Measurements from ENCODE around the gene ERCC5.

ERCC5 gene

DNA sequence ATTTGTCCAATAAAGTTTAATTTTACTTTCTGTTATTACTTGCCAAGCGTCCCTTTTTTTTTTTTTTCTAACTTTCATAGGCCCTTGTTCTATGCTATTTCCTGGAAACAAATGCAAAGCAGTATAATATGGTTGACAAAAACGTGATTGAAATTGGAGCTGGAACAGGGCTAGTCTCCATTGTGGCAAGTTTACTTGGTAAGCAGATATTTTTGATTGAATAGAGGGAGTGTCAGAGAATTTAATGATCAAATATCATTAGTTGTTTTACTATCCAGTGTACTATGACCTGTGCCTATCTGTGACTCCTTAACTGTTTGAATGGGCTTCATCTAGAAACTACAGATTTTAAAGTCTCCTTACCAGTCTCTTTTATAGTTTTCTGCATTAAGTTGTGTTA is 46.7 kb downstream of the ERCC5 start:
- no peak for DNase-seq (ENCODE audit: low spot score)

DNA sequence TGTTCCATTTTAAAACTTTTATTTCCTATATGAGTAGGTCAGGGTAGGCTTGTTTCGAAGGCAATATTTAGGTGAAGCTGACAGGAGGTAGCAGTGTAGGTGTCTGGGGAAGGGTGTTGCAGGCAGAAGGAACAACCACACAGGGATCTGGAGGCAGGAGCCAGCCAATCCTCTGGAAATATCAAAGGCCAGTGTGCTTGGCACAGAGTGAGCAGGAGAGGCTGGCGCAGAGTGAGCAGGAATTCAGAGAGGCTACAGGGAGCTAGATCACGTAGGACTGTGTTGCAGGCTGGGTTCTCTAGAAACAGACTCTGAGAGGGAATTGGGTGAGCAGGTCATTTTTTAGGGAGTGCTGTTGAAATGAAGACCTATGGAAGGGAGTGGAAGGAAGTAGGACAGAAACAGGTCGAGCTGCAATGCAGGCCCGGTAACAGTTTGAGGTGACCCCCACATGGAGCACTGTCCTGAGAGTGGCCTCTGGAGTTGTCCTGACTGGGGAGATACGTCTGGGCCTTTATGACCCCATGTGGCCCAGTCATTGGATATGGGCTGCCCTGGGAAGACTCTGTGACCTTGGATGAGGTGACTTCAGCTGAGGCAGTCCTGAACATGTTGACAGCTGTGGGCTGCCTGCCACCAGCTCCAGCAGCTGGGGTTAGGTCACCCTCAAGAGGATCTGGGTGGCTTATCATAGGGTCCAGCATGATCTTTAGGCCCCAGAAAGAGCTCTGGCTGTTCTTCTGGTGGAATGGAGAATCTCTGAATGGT is 51.7 kb downstream of the ERCC5 start:
- no peak for DNase-seq (ENCODE audit: low spot score)

DNA sequence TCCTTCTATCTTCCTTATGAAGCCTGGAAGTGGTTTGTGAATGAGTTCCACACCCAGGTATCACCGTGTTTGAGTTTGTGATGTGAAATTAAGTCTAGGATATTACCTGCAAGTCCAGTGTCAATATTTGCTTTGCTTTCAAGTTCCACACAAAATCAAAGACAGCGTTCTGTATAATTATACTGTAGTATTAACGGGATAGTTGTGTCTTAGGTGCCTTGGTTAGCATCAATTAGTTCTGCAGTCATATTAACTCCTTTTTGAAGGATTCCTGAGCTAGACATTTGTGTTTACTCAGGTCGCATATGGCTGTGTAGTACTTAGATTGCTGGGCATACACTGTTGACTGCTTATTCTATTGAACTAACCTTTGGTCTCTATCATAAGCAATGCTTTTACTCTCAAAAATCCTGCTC is 54.4 kb downstream of the ERCC5 start:
- no peak for DNase-seq (ENCODE audit: low spot score)

DNA sequence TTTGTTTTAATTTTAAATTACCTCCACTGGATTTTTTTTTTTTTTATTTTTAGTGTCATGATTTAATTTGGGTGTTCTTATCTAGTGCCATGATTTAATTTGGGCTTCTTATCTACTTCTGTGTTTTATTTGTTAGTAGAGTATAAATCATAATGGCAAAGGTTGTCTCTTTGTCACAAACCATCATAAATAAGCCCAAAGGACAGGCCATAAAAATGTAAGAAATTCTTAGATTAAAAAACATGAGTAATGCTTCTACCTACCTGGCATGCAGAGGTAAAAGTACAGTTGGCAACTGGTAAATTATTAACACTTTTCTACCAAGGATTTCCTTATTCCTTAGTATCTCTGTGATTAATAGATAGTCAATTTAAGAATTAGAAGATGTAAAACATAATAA is 55.2 kb downstream of the ERCC5 start:
- DNase-seq (ENCODE audit: low spot score) = no peak

DNA sequence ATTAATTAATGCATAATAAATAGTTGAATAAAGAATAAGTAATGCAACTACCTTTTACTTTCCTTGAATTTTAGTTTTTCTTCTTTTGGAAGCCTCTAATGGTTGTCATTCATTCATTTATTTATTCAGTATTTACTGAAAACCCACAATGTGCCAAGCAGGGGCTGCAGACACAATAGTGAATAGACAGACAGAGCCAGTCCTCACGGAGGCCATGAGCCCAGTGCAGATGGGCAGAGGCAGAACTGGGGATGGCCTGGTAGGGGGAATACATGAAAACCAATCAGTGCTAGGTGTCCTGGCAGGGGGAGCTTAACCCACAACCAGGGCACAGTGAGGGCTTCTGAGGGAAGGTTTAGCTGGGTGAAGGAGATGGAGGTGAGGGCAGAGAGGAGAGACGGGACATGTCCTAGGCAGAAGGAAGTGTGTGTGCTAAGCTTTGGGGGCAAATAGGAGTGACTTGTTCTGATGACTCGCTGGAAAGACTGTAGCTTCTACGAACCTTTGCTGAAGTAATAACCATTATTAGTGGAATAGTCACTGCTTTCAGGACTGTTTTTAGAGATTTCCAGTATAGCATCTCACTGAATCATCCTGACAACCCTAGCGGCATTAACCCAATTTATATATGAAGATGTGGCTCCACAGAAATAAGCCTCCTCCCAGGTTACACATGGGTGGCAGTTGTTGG is 55.9 kb downstream of the ERCC5 start:
- DNase-seq (ENCODE audit: low spot score) = no peak

DNA sequence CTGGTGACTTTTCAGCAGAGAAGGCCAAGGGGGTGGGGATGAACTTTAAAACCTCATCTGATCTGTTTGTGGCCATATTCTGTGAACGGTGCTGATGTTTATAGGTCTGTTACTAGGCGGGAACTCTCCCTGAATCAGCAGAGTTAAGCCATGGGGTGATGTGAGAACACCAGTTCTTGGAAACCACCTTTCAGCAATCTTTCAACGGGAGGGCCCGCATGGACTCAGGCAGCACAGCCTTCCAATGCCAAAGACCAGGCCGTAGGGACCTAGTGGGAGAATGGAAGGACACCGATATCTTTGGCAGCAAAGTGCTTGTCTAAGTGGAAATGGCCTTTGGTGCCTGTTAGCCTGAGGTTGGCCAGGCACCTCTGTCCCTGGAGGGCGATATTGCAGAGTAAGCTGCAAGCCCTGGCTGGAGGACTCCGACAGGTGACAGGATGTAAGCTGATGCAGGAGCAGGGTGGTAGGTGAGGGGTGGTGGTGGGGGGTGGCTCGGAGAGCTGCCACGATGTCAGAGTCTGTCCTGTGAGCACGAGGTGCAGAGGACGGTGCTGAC is 57.0 kb downstream of the ERCC5 start:
- no peak for DNase-seq (ENCODE audit: low spot score)

DNA sequence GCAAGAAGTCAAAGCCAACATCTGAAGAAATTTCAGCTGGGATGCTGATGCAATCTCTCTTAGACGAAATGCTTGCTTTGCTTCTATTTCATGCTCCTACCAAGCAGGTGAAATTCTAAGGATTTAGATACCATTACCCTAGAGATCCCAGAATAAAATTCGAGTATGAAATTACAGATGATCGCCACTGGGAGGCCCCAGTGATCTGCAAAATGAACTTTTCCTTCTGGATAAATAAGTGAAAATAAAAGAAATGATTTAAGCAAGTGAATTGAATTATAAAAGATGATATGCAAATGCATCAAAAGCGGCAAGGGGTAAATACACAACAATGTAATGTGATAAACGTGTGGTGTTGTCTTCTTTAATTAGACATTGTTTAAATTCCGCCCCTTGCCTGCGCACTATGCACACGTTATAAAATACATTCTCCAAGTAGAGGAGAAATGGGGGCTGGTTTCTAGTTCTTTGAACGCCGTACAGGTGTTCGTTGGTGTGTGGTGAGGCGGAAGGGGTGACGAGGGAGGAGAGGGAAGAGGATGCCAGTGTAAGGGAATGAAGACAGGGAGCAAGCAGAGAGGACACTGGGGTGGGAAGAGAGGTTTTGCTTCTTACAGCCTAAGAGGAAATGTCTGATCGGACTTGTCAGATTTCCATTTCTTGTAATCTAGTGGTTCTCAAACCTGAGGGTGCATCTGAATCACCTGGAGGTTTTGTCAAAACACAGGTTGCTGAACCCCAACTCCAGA is 58.0 kb downstream of the ERCC5 start:
- DNase-seq (ENCODE audit: low spot score) = no peak

DNA sequence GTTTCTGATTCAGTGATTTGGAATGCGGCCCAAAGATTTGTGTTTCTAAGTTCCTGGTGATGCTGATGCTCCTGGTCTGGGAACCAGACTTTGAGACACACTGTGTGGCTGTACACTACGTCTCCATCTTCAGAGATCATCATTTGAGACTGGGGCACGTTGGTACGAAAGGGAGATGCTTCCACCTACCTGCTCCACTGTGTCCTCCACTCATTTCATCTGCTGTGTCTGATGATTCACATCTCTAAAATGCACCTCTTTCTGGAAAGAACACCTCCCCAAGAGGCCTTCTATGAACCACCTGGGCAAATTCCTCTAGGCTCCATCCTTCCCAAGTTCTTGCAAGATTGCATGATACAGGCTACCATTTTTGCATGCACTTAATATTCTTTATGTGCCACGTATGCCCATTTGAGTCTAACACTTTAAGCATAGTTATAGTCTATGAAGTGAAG is 58.6 kb downstream of the ERCC5 start:
- no peak for DNase-seq (ENCODE audit: low spot score)

DNA sequence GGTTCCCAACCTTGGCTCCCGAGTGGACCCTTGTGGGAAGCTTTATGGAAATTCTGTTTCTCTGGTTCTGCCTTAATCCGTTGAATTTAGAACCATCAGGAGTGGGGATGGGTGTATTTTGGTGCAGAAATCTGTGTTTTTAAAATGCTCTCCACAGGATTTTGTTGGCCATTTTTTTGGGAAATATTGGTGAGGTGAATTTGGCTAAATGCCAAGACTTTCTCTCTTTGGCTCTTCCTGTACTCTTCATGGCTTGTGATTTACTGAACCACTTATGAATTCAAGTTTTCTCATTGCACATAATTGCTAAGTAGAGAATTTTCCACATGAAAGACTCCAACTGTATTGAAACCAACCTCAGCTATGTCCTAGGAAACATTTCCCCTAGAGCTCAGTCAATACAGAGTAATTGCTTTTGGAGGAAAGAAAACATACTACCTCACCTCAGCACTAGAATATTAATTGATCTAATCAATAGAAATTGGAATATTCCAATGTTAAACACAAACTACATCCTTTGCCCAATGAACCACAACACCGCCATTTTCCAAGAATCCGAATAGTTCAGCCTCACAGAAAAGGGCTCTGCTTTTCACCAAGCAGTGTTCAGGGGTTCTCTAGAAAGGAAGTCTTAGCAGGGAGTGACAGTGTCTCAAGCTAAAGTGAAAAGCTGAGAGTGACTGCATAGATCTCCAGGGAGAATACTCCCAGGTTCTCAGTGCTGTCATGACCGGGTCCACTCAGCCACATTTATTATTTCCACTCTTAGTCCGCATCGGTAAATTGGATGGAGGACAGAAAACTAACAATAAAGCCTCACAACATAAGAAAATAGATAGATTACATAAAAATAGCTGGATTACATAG is 60.3 kb downstream of the ERCC5 start:
- DNase-seq (ENCODE audit: low spot score) = no peak

DNA sequence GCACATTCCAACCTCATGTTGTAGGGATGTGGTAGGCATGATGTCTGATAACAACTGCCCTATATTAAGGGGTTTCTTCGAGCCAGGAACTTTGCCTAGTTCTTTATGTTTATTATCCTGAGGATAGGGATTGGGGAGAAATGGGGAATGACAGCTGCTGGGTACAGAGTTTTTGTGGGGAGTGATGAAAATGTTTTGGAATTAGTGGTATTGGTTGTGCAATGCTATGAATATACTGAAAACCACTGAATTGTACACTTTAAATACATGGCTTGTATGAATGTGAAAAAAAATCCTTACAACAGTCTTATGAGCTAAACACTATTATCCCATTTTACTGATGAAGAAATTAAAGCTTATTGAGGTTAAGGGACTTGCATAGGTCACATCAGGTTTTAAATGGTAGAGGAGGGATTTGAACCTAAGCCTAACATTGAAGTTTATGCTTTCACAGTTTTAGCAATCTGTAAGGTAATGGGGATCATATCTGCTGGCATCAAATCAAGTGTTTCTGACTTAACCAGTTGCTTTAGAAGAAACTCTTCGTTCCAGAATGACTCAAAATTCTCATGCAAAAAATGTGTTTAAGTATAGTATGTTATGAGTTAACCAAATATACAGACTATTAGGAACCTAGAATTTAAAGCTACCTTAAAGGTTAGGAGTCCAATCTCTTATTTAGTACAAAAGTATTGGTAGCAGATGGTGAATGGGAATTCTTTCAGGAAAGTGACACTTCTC is 61.4 kb downstream of the ERCC5 start:
- DNase-seq (ENCODE audit: low spot score) = no peak

DNA sequence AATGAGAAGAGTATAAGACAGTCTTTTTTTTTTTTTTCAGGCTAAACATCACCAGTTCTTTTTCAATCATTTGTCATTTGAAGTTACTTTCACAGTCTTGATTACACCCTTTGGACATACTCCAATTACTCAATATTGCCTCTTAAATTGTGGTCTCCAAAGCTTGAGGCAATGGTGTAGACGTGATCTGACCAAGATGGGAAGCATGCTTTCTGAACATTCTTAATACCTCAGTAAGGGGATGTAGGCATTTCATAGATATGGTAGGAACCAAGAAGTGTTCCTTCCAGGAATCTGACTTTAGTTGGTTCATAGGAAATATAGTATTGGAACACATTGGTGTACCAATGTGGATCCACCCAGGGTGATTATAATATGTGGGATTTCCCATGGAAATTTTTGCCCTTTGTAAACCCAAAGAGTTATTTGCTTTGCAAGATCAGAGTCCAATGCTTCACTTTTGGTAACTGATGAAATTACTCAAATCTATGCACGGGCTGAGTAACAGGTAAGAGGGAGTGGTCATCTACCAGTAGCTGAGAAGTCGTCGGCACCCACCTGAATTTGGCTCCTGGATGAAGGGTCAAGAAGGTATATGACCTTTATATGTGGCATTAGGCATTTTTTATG is 62.2 kb downstream of the ERCC5 start:
- DNase-seq (ENCODE audit: low spot score) = no peak

DNA sequence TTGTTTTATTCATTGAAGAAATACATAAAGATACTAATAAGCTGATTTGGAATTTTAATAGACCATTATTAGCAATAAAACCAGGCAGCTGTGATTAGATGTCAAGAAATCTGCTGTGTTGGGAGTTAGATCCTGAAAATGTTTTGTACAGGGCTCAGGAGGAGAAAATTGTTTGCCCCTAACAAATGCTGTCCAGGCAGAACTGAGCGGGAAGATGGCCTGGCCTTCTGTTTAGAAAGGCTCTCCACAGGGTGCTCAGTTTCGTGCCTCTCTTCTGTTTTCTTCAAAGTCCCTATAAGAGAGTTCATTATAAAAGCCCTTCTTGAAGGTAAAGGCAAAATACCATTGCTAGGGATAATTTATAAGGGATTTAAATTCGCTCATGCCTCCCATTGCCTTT is 64.1 kb downstream of the ERCC5 start:
- DNase-seq (ENCODE audit: low spot score) = no peak

DNA sequence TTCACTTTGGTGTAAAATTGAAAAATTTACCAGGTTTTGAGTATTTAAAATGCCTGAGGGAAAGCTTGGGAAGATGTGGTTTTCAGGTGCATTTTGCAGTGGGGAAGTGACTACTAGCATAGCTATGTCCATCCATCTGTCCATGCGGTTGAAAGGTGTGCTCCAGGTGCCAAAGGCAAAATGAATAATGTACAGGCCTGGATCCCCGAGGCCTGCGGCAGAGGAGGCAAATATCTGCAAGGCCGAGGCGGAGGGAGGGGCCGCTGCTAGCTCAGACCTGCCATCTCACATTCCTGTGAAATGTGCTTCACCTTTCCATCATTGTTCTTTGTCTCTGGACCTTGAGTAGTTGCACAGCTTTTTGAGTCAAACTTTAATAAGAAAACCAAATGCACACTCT is 65.5 kb downstream of the ERCC5 start:
- DNase-seq (ENCODE audit: low spot score) = no peak

DNA sequence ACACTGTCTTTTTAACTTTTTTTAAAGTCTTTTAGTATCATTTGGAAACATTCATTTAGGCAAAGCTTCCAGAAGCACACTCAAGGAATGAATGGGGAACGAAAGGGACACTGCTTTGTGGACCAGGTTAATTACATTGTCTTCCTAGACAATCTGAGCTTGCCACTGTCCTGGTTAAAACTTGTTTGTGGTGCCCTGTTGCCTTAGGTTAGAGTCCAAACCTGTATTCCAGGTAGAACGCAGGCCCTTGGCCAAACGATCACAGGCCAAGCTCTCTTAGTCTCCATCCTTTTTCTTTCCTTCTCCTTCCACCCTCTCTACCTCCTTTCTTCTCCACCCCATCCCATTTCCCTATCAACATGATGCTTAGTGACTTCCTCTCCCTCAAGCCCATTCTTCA is 66.8 kb downstream of the ERCC5 start:
- no peak for DNase-seq (ENCODE audit: low spot score)

DNA sequence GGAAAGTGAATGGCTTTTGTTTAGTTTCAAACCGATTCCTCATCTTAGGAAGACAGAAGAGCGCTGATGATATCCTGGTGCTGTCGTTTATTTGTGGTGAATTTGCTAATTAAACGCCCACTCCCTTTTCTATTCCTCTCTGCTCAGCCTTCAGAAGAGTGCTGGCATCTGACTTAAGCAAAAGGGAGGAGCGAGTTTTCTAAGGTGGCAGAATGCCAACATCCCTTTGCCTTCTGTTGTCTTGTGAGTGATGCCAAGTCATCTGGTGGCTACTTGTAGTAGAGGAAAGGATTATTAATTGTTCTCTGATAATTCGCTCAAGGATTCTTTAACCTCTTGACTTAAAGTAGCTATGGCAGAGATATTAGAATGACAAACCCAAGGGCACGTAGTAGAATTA is 68.1 kb downstream of the ERCC5 start:
- DNase-seq (ENCODE audit: low spot score) = no peak

DNA sequence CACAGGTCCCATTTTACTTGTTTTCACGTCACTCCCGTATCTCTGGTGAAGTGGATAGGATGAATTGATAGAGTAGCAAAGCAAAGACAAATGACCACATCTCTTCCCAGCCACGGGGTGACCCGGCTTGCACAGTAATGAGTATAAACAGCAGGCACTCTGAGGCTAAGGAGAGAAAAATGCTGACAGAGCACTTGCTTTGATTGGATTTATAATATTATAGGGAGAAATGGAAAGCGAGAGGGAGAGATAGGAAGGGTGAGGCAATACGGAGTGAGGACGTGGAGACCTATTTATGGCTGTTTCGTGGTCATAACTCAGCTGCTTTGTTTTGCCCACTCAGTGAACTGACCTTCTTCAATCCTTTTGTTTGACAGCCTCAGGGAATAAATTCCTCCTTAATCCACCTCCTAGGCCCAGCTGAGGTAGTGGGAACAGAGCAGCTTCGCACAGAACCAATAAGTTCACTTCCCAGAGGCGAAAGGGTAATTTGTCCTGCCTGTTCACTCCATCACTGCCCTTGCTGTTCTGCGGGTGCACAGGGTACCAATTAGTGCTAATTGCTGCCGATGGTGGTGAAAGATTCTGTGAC is 68.6 kb downstream of the ERCC5 start:
- DNase-seq (ENCODE audit: low spot score) = no peak

DNA sequence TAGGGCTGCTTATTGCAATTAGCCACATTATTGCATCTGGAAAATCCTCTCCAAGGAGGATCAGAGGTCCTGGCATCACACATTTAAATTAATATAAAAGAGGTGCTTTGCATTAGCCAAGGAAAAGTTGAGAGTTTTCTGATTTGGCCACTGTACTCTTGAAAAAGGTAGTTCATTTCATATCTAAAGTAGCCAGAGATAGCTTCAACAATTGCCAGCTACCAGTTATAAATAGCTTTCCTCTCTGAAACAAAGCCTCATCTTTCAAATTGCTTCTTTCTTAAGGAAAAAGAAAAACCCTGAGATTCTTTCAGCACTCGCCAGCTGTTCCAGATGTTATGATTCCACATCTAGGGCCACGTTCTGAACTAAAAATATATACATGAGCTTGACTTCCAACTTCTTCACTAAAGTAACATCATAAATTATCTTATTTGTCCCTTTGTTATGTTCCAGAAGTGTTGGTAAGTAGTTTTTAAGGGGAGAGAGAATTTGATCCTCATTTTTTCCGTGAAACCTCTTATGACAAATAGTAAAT is 69.6 kb downstream of the ERCC5 start:
- DNase-seq (ENCODE audit: low spot score) = no peak

DNA sequence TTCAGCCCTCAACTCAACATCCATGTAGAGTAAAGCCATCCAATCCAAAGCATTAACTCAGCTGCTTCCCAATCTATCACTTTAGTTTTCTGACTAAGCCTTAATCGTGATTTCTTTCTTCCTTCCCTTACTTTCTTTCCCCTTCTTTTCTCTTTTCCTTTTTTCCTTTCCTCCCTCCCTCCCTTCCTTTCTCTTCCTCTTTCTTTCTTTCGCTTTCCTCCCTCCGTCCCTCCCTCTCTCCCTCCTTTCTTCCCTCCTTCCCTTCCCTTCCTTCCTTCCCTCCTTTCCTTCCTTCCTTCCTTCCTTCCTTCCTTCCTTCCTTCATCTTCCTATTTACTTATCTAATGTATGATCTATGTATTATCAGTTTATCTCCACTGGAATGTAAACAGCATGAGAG is 71.2 kb downstream of the ERCC5 start:
- DNase-seq (ENCODE audit: low spot score) = no peak

DNA sequence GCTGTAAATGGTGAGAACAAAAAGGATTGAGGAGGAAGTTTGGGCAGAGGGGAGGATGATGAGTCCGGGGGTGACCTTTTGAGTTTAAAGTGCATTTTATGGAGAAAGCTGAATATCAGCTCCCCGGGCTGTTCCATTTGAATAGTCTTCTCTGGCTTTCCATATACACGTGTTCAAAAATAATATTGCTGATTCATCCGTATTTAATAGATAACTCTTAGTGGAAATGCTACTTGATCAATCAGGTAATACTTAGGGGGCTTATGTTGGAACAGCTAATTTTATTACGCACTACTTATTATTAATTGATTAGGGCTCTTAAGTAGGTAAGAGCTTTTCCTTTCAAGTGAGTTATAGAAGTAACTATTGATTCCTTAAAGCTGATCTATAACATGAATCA is 76.4 kb downstream of the ERCC5 start:
- DNase-seq (ENCODE audit: low spot score) = no peak

Measured in iPS-NIHi11 (cell line).